Measurements from ENCODE around the gene DERL3.

Gene DERL3

GRCh38 chr22:23829845-23830372, 8.9 kb downstream of the DERL3 start:
- DNase-seq, result no peak

GRCh38 chr22:23828800-23829680, 9.8 kb downstream of the DERL3 start:
- DNase-seq, result no peak

- DNase-seq, result no peak
Observed at GRCh38 chr22:23827351-23827995, 11.3 kb downstream of the DERL3 start.

GRCh38 chr22:23826510-23827350, 12.1 kb downstream of the DERL3 start:
- no peak for DNase-seq

GRCh38 chr22:23825246-23825905, 13.4 kb downstream of the DERL3 start:
- DNase-seq, result no peak

GRCh38 chr22:23824476-23825245, 14.1 kb downstream of the DERL3 start:
- DNase-seq, result no peak

GRCh38 chr22:23823331-23823791, 15.4 kb downstream of the DERL3 start:
- no peak for DNase-seq

GRCh38 chr22:23822101-23822671, 16.6 kb downstream of the DERL3 start:
- DNase-seq, result no peak

GRCh38 chr22:23820748-23821211, 18.0 kb downstream of the DERL3 start:
- no peak for DNase-seq

GRCh38 chr22:23818541-23818940, 20.3 kb downstream of the DERL3 start:
- DNase-seq, result no peak

- no peak for DNase-seq
Observed at GRCh38 chr22:23817146-23817545, 21.7 kb downstream of the DERL3 start.

- no peak for DNase-seq
Observed at GRCh38 chr22:23816156-23816976, 22.4 kb downstream of the DERL3 start.

GRCh38 chr22:23815541-23816155, 23.2 kb downstream of the DERL3 start:
- DNase-seq, result no peak

GRCh38 chr22:23812378-23812777, 26.4 kb downstream of the DERL3 start:
- no peak for DNase-seq

- no peak for DNase-seq
Observed at GRCh38 chr22:23806837-23807236, 32.0 kb downstream of the DERL3 start.

GRCh38 chr22:23804781-23805291, 34.0 kb downstream of the DERL3 start:
- DNase-seq, result no peak

GRCh38 chr22:23803001-23803819, 35.6 kb downstream of the DERL3 start:
- no peak for DNase-seq

GRCh38 chr22:23801886-23802377, 36.9 kb downstream of the DERL3 start:
- DNase-seq, result no peak
